Natural killer cell (primary cell): Measurements from ENCODE around the gene BICRA. TPM values are rescaled to one million over a fixed set of nuclear protein-coding genes. Genes with fewer than 3 reads are reported as not detected.
A peak's percentile ranks its signal among the peaks of the same experiment; 100 is the strongest.

Source experiments
- ATAC-seq, 3 donors: fragments of 150-1000 bp in 2 of 3; fragments of 200-7000 bp in 1 of 3; cut with Tn5 transposase; 1 replicate in 1 of 3; 2 replicates in 2 of 3; pipeline ENCODE4 v1.10.0; 2021; ENCODE audit warnings: mild to moderate bottlenecking in 2 of 3, moderate library complexity in 2 of 3
- DNase-seq, 2 donors: peaks; one replicate each; pipeline versions ENCODE4 v3.0.0 to v3.0.0-alpha.2; 2013 to 2021; ENCODE audit warnings: mixed read lengths in 1 of 2
- H3K27ac ChIP-seq: one replicate; pipeline ENCODE4 v1.5.1; 2013; ENCODE audit warnings: mild to moderate bottlenecking, low read length
- H3K27me3 ChIP-seq: one replicate; pipeline ENCODE4 v1.6.1; 2013; ENCODE audit warnings: low read length; ENCODE audit not compliant: control insufficient read depth, insufficient read depth
- H3K36me3 ChIP-seq: one replicate; pipeline ENCODE4 v1.6.1; 2013; ENCODE audit warnings: low read length; ENCODE audit not compliant: control insufficient read depth, insufficient read depth
- H3K4me1 ChIP-seq: one replicate; pipeline ENCODE4 v1.6.1; 2013; ENCODE audit warnings: low read length; ENCODE audit not compliant: control insufficient read depth, insufficient read depth
- H3K4me3 ChIP-seq: one replicate; pipeline ENCODE4 v1.5.1; 2013; ENCODE audit warnings: low read length
- H3K9me3 ChIP-seq: one replicate; pipeline ENCODE4 v1.6.1; 2013; ENCODE audit warnings: low read length; ENCODE audit not compliant: control insufficient read depth, insufficient read depth
- H3K27ac Mint-ChIP-seq, 2 donors: one replicate each; pipeline ENCODE4 v1.8.0; 2022; ENCODE audit warnings: mild to moderate bottlenecking in 2 of 2, mixed read lengths in 2 of 2, moderate library complexity in 1 of 2
- H3K27me3 Mint-ChIP-seq, 2 donors: one replicate each; pipeline ENCODE4 v1.8.0; 2022; ENCODE audit warnings: low read depth in 2 of 2, mixed read lengths in 2 of 2
- H3K36me3 Mint-ChIP-seq: one replicate; pipeline ENCODE4 v1.8.0; 2022; ENCODE audit warnings: mixed read lengths
- H3K4me1 Mint-ChIP-seq, 2 donors: one replicate each; pipeline ENCODE4 v1.8.0; 2022; ENCODE audit warnings: mixed read lengths in 2 of 2
- H3K4me3 Mint-ChIP-seq: one replicate; pipeline ENCODE4 v1.8.0; 2022; ENCODE audit warnings: mild to moderate bottlenecking, moderate library complexity, mixed read lengths
- H3K9me3 Mint-ChIP-seq, 2 donors: one replicate each; pipeline ENCODE4 v1.8.0; 2022; ENCODE audit warnings: mixed read lengths in 2 of 2
- CTCF ChIP-seq: fragments of 200-600 bp; IDR thresholded peaks from one replicate; pipeline ENCODE4 v1.8.0; 2022; ENCODE audit warnings: antibody characterized with exemption
- WGBS: methylation state at CpG from one replicate; pipeline ENCODE4 v1.1.7; 2013; ENCODE audit warnings: missing lambda C conversion rate; ENCODE audit not compliant: insufficient coverage; 5-methylcytosine and 5-hydroxymethylcytosine counted together
- intact Hi-C: fragments of 100-400 bp; cut with micrococcal nuclease; formaldehyde crosslinking; loops from one replicate; pipeline ENCODE4 v1.14.2; 2022
- total RNA-seq, 4 donors: library from RNA; stranded (reverse); fragments of 120-200 nt in 1 of 4; gene quantifications; one replicate each; pipeline versions ENCODE4 v1.2.3 to v1.2.4, GENCODE V29; 2013 to 2022

Gene BICRA
- total RNA-seq, 3 donors from 2014 or later (not counting 1 experiment from before 2014, with no cell fraction given): 31.9 to 37.4 (median 34.1) TPM

DNA sequence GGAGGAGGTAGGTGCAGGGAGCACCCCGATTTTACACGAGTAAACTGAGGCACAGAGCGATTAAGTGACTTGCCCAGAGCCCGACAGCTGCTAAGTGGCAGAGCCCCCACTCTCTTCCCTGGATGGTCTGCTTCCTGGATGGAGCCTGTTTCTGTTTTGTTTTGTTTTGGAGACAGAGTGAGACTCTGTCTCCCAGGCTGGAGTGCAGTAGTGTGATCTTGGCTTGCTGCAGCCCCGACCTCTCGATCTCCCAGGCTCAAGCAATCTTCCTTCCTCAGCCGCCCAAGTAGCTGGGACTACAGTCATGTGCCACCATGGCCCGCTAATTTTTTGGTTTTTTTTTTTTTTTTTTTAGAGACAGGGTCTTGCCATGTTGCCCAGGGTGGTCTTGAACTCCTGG lies 17.3 kb downstream of the BICRA start:
- Histone ChIP-seq H3K4me1 (no peaks in the 10 kb centered on the region), H3K36me3 (peaks cover 3% of the 10 kb centered on the region), H3K27me3 (no peaks in the 10 kb centered on the region), H3K9me3 (no peaks in the 10 kb centered on the region), H3K27ac (no peak overlapping the region), H3K4me3 (no peak overlapping the region)
- Mint-ChIP-seq H3K9me3 (no peaks in the 10 kb centered on the region), H3K27ac (no peak overlapping the region), H3K4me3 (no peak overlapping the region), H3K27me3 (no peaks in the 10 kb centered on the region), H3K4me1 (peaks cover 35 to 45% of the 10 kb centered on the region in 2 donors), H3K36me3 (no peaks in the 10 kb centered on the region)
- intact Hi-C loops: no loop called here
- WGBS: 86% methylated on average over 8 of the region's 8 CpGs
- DNase-seq: no peak
- ATAC-seq: no peak
- no peak for TF ChIP-seq CTCF

GRCh38 chr19:47628078-47628771 lies 19.3 kb downstream of the BICRA start:
- Histone ChIP-seq H3K4me3 (no peak overlapping the region), H3K4me1 (no peaks in the 10 kb centered on the region), H3K36me3 (peaks cover 2% of the 10 kb centered on the region), H3K27me3 (no peaks in the 10 kb centered on the region), H3K9me3 (no peaks in the 10 kb centered on the region), H3K27ac (no peak overlapping the region)
- intact Hi-C loops: no loop called here
- Mint-ChIP-seq H3K4me3 (no peak overlapping the region), H3K27me3 (no peaks in the 10 kb centered on the region), H3K27ac (peak overlapping the region; percentile 11 to 54), H3K4me1 (peaks cover 39 to 48% of the 10 kb centered on the region in 2 donors), H3K36me3 (no peaks in the 10 kb centered on the region), H3K9me3 (no peaks in the 10 kb centered on the region)
- DNase-seq: no peak
- no peak for TF ChIP-seq CTCF
- ATAC-seq: no peak
- 82% methylated on average over 3 of the region's 4 CpGs for WGBS

- 100% methylated on average over 6 of the region's 6 CpGs for WGBS
- Histone ChIP-seq H3K4me3 (no peak overlapping the region), H3K4me1 (no peaks in the 10 kb centered on the region), H3K36me3 (no peaks in the 10 kb centered on the region), H3K27me3 (no peaks in the 10 kb centered on the region), H3K9me3 (no peaks in the 10 kb centered on the region), H3K27ac (no peak overlapping the region)
- ATAC-seq (no peak), DNase-seq (no peak)
- Mint-ChIP-seq H3K27me3 (no peaks in the 10 kb centered on the region), H3K36me3 (no peaks in the 10 kb centered on the region), H3K4me3 (no peak overlapping the region), H3K4me1 (peaks cover 29 to 46% of the 10 kb centered on the region in 2 donors), H3K27ac (no peak overlapping the region), H3K9me3 (no peaks in the 10 kb centered on the region)
- intact Hi-C loops: no loop called here
- no peak for TF ChIP-seq CTCF
These were observed 21.7 kb downstream of the BICRA start for GRCh38 chr19:47630594-47630993.
